A549 treated with GW870086 at 1 μM for 4 hours (cell line): ENCODE measurements around the gene XPNPEP2. TPM values are rescaled to one million over a fixed set of nuclear protein-coding genes. Genes with fewer than 3 reads are reported as not detected.

Experiments used
- total RNA-seq: library from RNA; stranded (reverse); fragments of 200-300 nt; extraction: Qiagen RNA extraction; gene quantifications from 5 replicates; pipeline ENCODE4 v1.2.3, GENCODE V29; 2022; ENCODE audit warnings: low read depth

Gene XPNPEP2, protein sequence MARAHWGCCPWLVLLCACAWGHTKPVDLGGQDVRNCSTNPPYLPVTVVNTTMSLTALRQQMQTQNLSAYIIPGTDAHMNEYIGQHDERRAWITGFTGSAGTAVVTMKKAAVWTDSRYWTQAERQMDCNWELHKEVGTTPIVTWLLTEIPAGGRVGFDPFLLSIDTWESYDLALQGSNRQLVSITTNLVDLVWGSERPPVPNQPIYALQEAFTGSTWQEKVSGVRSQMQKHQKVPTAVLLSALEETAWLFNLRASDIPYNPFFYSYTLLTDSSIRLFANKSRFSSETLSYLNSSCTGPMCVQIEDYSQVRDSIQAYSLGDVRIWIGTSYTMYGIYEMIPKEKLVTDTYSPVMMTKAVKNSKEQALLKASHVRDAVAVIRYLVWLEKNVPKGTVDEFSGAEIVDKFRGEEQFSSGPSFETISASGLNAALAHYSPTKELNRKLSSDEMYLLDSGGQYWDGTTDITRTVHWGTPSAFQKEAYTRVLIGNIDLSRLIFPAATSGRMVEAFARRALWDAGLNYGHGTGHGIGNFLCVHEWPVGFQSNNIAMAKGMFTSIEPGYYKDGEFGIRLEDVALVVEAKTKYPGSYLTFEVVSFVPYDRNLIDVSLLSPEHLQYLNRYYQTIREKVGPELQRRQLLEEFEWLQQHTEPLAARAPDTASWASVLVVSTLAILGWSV
- total RNA-seq, result not detected in 5 replicates

DNA sequence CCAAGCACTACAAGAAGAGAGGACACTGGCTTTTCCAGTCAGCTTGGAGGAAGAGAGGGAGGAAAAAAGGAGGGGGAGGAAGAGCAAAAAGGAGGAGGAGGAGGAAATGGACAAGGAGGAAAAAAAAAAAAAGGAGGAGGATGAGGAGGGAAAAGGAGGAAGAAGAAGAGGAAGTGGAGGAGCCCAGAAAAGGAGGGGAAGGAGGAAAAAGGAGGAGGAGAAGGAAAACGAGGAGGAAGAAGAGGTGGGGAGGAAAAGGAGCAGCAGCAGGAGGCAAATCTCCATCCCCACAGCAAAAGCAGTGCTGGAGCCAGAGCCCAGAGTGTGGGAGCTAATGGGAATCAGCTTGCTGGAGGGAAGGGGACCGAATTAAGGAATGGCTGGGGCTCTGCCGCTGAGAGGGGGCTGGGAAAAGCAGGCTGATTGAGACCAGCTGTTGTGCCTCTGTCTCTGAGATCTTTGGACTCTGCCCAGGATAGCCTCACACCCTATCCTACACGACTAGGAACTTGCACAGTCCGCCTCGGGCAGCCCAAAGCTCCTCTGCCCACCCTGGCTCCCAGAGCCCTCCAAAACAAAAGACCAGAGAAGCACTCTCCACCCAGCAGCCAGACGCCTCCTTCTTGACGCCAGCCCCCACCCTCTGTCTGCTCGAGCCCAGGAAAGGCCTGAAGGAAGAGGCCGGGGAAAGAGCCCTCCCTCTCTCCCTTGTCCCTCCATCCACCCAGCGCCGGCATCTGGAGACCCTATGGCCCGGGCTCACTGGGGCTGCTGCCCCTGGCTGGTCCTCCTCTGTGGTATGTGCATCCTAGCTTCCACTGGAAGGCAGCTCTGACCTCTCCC lies at the start of gene XPNPEP2:
Gene XPNPEP2, plus strand, starts transcription at position 514 of the 843 bp plus-strand sequence. Its CDS starts 235 bp downstream, at position 749.

DNA sequence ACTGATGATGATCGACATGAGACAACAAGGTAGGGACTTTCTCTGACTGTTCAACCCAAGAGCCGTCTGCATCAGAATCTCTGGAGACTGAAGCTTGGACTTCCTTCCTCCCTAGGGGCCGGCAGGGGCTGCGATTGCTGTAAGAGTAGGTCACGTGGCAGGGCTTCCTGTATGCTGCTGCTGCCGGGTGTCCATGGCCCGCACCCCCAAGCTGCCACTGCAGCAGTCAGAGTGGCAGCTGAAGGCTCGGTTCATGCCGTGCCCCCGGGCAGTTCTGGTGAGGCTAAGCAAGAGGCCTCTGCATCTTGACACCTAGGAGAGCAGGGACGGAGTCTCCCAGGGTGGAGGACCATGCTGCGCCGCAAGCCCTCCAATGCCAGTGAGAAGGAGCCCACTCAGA lies 41.0 kb downstream of the XPNPEP2 start, which contains the start of gene SASH3:
Gene SASH3, plus strand, starts transcription at position 203 of the 400 bp plus-strand sequence. Its CDS starts 149 bp downstream, at position 352.

Other genes with a start within 250 kb of the XPNPEP2 start
- gene SMARCA1, start 215.5 kb upstream of the XPNPEP2 start, total RNA-seq, result 32.0 to 50.4 TPM (median 49.0 TPM) in 5 replicates
- gene OCRL, start 198.7 kb upstream of the XPNPEP2 start, total RNA-seq, result 18.4 to 25.8 TPM (median 25.1 TPM) in 5 replicates
- 0.56 to 0.85 TPM (median 0.75 TPM) in 5 replicates for gene APLN, start 84.0 kb upstream of the XPNPEP2 start, total RNA-seq
- not detected in 5 replicates for gene SASH3, start 41.0 kb downstream of the XPNPEP2 start, total RNA-seq
- gene ZDHHC9, start 104.9 kb downstream of the XPNPEP2 start, total RNA-seq, result 49.5 to 56.4 TPM (median 55.3 TPM) in 5 replicates
- gene UTP14A, start 167.2 kb downstream of the XPNPEP2 start, total RNA-seq, result 43.0 to 50.0 TPM (median 44.2 TPM) in 5 replicates
- gene BCORL1, start 243.7 kb downstream of the XPNPEP2 start, total RNA-seq, result 4.8 to 10.1 TPM (median 9.5 TPM) in 5 replicates